ENCODE results near the gene CFL1.

- TF ChIP-seq POLR2AphosphoS5 (IDR thresholded peaks at IDR 0.05; ENCODE audit: borderline replicate concordance, low read depth, low read length) (no peak), EZH2 (IDR thresholded peaks at IDR 0.05) (no peak)
These were observed 704 bp upstream of the CFL1 start for GRCh38 chr11:65858681-65859087.

All from SK-N-MC (cell line).